ENCODE measurements around the gene ASCC3. TPM values are rescaled to one million over a fixed set of nuclear protein-coding genes. Genes with fewer than 3 reads are reported as not detected.

Gene ASCC3
- total and polyA plus RNA-seq, 2 donors (not counting 1 experiment from before 2014, with no cell fraction given), result 9.0 to 42.3 TPM

- Mint-ChIP-seq H3K4me1 (peaks cover 2% of the 10 kb centered on the region), H3K4me3 (no peak overlapping the region), H3K9me3 (ENCODE audit: insufficient read depth) (no peaks in the 10 kb centered on the region), H3K27me3 (no peaks in the 10 kb centered on the region), H3K27ac (no peak overlapping the region)
- no peaks in the 10 kb centered on the region for H3K27me3 ChIP-seq (replicated peaks in 1 of 4; ENCODE audit: control extremely low read depth in 1 of 4, control insufficient read depth in 3 of 4, insufficient read depth in 4 of 4, low read length in 3 of 4)
- intact Hi-C loops (cut with micrococcal nuclease), result no loop called here
- no peaks in the 10 kb centered on the region for H3K79me2 ChIP-seq (ENCODE audit: control insufficient read depth, insufficient read depth, low read length)
- no peak overlapping the region for H3K9ac ChIP-seq (ENCODE audit: low read length)
- ChIA-PET POLR2A (no interaction called here), CTCF (no interaction called here)
- H2AFZ ChIP-seq (ENCODE audit: insufficient read depth, low read depth, low read length, poor library complexity, severe bottlenecking), result no peak overlapping the region
- DNase-seq, result no peak
- H3K4me2 ChIP-seq (replicated peaks; ENCODE audit: low read depth, low read length, poor library complexity, severe bottlenecking), result no peak overlapping the region
- no peaks in the 10 kb centered on the region for H3K4me1 ChIP-seq (ENCODE audit: control insufficient read depth in 2 of 2, insufficient read depth in 2 of 2, low read length in 2 of 2)
- H3K4me3 ChIP-seq (ENCODE audit: control extremely low read depth in 1 of 5, extremely low read depth in 1 of 5, insufficient read depth in 1 of 5, low read depth in 2 of 5, low read length in 4 of 5), result no peak overlapping the region
- no peaks in the 10 kb centered on the region for H3K9me3 ChIP-seq (ENCODE audit: control extremely low read depth in 1 of 3, control insufficient read depth in 2 of 3, insufficient read depth in 1 of 3, low read length in 2 of 3)
- H3K27ac ChIP-seq (ENCODE audit: low read length in 2 of 2), result no peak overlapping the region
- no peaks in the 10 kb centered on the region for H4K20me1 ChIP-seq (ENCODE audit: control insufficient read depth, insufficient read depth, low read length, poor library complexity, severe bottlenecking)
- H3K36me3 ChIP-seq (replicated peaks in 1 of 2; ENCODE audit: control extremely low read depth in 1 of 2, control insufficient read depth in 1 of 2, extremely low read depth in 1 of 2, insufficient read depth in 2 of 2, low read length in 1 of 2), result peaks cover 0 to 2% of the 10 kb centered on the region in 2 experiments
- no peak for ATAC-seq (ENCODE audit: low read depth)
- TF ChIP-seq EZH2 (IDR thresholded peaks at IDR 0.05; ENCODE audit: borderline replicate concordance, insufficient read depth, low read depth, low read length, poor library complexity, severe bottlenecking), result no peak
- no CpG with 5 or more reads among the region's 1 CpG for WGBS (ENCODE audit: insufficient coverage)
Measured at GRCh38 chr6:100785982-100786381, 95.1 kb downstream of the ASCC3 start.

DNA sequence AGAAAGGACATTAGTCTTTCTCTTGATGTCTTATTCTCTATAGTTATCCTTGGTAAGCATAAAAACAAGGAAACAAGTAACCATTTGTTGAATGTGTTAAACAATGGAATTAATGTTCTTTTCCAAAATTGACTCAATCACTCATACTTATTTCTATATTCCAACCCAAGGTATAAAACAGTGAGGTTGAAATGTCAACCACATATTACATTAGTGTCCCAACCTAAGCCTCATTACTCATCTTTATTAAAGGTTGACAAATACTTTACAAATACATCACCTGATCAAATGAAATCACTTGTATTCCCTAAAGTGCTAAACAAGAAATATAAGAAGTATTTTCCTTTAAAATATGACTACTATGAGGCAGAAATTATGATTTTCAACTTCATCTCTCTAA is 100.5 kb downstream of the ASCC3 start:
- ChIA-PET POLR2A (no interaction called here), CTCF (no interaction called here)
- Histone ChIP-seq H2AFZ (ENCODE audit: insufficient read depth, low read depth, low read length, poor library complexity, severe bottlenecking) (no peak overlapping the region), H3K27me3 (replicated peaks in 1 of 4; ENCODE audit: control extremely low read depth in 1 of 4, control insufficient read depth in 3 of 4, insufficient read depth in 4 of 4, low read length in 3 of 4) (no peaks in the 10 kb centered on the region), H3K4me2 (replicated peaks; ENCODE audit: low read depth, low read length, poor library complexity, severe bottlenecking) (no peak overlapping the region), H4K20me1 (ENCODE audit: control insufficient read depth, insufficient read depth, low read length, poor library complexity, severe bottlenecking) (no peaks in the 10 kb centered on the region), H3K27ac (ENCODE audit: low read length in 2 of 2) (no peak overlapping the region), H3K9ac (ENCODE audit: low read length) (no peak overlapping the region), H3K9me3 (ENCODE audit: control extremely low read depth in 1 of 3, control insufficient read depth in 2 of 3, insufficient read depth in 1 of 3, low read length in 2 of 3) (no peaks in the 10 kb centered on the region), H3K4me3 (ENCODE audit: control extremely low read depth in 1 of 5, extremely low read depth in 1 of 5, insufficient read depth in 1 of 5, low read depth in 2 of 5, low read length in 4 of 5) (no peak overlapping the region), H3K79me2 (ENCODE audit: control insufficient read depth, insufficient read depth, low read length) (no peaks in the 10 kb centered on the region), H3K4me1 (ENCODE audit: control insufficient read depth in 2 of 2, insufficient read depth in 2 of 2, low read length in 2 of 2) (no peaks in the 10 kb centered on the region), H3K36me3 (replicated peaks in 1 of 2; ENCODE audit: control extremely low read depth in 1 of 2, control insufficient read depth in 1 of 2, extremely low read depth in 1 of 2, insufficient read depth in 2 of 2, low read length in 1 of 2) (no peaks in the 10 kb centered on the region)
- H3K27ac Mint-ChIP-seq, result no peak overlapping the region
- TF ChIP-seq EZH2 (IDR thresholded peaks at IDR 0.05; ENCODE audit: borderline replicate concordance, insufficient read depth, low read depth, low read length, poor library complexity, severe bottlenecking) (no peak), CTCF (IDR thresholded peaks at IDR 0.05) (no peak)
- ATAC-seq (ENCODE audit: low read depth) (no peak), DNase-seq (no peak)
- no peak overlapping the region for H3K4me3 Mint-ChIP-seq
- H3K9me3 Mint-ChIP-seq (ENCODE audit: insufficient read depth), result no peaks in the 10 kb centered on the region
- H3K4me1 Mint-ChIP-seq, result no peaks in the 10 kb centered on the region
- intact Hi-C loops (cut with micrococcal nuclease), result no loop called here
- no peaks in the 10 kb centered on the region for H3K27me3 Mint-ChIP-seq
